ENCODE data around the gene SLC47A2.

Gene SLC47A2

DNA sequence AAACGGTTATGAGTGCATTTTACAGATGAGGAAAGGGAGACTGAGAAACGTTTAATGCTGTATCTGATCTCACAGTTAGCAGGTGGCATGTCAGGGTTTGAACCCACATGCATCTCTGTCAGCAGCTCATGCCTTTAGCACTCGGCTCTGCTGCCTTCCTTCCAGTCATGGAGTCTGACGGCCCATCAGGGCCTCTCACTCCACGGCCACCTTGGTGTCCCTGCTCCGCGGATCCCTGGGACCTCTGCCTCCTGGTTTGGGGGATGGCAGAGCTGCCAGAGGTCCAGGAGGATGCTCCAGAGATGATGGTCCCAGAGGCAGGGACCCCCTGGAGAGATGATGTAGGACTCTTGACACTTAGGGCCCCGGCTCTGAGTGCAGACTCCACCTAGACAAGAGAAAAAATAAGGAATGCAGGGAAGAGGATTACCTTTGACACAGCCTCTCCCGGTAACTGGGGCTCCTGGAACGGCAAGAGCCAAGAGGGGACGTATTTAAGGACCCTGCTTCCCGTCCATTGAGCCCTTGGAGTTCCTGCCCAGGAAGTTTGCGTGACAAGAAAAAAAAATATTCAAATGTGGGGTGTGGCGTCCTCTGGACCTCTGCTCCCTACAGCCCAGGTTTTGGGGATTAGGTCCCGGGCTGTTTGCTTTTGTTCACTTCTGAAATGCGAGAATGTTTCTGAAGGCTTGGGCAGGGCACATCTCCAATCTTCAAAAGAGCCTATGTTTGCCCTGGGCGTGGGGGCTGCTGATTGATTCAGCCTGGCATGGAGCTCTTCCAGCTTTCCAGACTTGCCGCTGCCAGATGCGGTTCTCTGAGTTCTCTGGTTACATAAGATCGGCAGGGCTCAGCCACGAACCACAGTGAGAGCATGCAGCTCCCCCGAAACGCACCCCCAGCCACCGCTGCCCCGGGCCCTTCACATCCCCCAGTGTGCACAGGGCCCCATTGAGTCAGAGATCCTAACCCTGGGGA, 31.7 kb upstream of the SLC47A2 start, which contains the start of gene ALDH3A1:
ALDH3A1 (minus strand) TSS at position 470 of the 978 bp plus-strand sequence. CDS start 3,169 bp downstream, outside the sequence.
- DNase-seq (ENCODE audit: low read depth in 4 of 4, low spot score in 1 of 4): no peak

DNA sequence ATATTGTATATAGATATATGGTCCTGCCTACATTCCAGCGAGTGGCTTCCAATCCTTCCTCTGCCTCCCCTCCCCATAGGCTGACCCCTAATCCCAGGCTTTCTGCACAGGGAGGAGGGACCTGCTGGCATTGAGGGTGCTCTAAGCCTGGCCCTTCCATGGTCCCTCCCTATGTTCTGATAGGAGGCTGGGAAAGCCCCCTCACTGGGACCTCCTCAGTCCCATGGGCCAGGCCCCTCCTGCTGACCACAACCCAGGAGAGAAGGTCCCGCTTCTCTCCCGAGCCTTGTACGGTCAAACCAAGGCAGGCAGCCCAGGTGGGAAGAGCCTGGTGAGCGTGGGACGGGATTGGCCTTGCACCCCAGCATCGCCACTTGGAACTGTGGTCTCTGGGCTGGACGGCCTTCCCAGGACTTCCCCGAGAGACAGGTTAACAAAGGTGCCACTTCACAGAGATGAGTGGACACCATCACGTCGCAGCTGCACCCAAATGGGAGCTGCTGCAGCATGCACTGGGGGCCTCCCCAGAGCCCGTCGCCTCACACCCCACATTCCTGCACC, 30.9 kb upstream of the SLC47A2 start:
- no peak for DNase-seq (ENCODE audit: low read depth in 4 of 4, low spot score in 1 of 4)

DNA sequence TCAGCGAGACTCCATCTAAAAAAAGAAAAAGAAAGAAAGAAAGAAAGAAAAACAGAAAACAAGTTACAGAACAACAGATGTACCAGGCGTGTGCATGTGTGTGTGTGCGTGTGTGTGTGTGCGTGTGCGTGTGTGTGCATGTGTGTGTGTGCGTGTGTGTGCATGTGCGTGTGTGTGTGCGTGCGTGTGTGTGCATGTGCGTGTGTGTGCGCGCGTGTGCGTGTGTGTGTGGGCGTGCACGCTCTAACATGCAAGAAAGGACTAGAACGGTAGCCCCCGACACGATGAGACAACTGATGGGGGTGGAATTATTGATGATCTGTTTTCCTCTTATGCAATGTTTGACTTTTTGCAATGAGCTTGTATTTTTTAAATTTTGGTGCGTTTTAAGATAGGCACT, 30.1 kb upstream of the SLC47A2 start:
- DNase-seq (ENCODE audit: low read depth in 4 of 4, low spot score in 1 of 4): no peak

DNA sequence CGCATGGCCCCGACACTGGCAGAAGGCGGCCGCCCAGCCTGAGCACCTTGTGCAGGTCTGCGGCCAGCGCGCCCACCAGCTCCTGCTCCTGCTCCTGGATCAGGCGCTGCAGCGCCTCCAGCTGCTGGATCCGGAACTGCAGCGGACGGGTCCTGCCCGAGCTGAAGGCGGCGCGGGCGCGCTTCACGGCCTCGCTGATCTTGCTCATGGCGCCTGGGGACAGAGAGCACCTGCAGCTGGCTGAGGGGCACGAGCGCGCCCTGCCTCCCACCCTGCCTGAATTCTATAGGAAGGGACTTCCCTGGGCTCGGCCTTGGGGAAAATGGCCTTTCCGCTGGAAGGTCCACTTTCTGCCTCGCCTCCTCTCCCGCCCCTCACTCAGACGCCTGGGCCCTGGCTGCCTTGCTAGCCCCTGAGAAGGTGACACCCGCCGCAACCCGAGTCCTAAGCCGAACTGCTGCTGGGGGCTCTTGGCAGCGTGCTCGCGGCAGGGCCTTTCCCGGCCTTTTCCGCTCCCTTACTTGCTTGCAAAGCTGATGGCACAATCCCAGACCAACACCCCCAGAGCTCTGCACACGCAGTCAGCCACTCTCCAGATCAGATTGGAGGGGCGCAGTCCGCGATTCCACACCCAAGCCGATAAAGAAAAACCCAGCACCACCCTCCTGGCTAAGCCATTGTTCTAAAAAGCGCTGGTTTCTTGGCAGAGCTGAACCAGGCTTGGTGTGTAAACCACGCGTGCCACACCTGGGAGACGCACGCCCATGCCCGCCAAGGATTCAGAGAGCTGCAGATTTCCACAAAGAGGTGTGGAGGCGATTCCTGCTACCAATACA, 28.8 kb upstream of the SLC47A2 start:
- DNase-seq (ENCODE audit: low read depth in 4 of 4, low spot score in 1 of 4): peak; percentile 67 to 81 (median 76)

DNA sequence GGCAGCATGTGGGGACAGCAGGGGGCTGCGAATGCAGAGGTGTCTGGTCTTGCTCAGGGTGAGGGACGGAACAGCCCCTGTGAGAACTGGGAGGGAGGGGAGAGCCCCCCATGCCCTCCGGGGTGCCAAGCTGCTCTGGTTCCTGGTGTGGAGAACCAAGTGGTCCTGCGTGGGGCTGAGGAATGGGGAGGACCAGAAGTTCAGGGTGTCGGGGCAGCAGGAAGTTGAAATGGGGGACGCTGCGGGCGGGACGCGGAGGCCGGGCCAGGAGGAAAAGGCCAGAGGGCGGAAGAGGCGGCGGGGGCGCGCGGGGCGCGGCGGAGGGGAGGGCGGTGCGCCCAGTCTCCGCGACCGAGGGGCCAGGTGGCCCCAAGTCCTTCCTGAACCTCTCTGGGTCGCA, 28.1 kb upstream of the SLC47A2 start:
- DNase-seq (ENCODE audit: low read depth in 4 of 4, low spot score in 1 of 4): no peak

DNA sequence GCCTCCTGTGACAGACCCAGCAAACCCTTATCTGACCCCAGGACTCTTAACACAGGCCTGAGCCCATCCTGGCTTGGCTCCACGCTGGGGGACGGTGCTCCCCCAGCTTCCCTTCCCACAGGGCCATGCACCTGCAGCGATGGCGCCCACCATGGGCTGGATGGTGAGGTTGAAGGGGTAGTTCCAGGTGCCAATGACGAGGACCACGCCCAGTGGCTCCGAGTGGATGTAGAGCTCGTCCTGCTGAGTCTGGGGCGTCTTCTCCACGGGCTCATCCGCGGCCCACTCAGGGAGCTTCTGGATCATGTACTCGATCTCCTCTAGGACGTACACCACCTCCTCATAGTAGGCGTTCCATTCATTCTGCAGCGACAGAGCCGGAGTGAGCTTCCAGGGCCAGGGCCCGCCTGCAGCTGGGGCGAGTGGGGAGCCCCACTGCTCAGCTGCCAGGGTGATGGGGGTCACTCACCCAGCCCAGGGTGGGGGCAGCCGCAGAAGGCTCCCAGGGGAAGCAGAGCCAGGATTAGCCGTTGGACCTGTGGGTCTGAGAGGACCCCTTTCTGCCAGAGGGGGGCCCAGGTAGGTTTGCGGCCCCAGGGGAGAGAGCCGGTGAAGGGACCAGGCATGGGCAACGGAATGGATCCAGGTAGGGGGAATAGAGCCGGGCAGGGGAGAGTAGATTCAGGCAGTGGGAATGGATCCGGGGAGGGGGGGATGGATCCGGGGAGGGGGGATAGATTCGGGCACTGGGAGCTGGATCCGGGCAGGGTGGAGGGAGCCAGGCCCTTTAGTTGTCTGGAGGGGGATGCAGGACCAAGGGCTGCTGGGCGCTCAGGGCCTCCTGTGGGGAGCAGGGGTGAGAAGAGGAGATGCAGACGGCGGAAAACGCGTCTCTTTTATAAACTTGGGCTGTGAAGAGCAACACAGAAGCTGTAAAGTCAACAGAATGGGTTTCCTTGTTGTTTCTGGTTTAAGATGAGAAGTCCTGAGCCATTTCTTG, 27.0 kb upstream of the SLC47A2 start:
- no peak for DNase-seq (ENCODE audit: low read depth in 4 of 4, low spot score in 1 of 4)

DNA sequence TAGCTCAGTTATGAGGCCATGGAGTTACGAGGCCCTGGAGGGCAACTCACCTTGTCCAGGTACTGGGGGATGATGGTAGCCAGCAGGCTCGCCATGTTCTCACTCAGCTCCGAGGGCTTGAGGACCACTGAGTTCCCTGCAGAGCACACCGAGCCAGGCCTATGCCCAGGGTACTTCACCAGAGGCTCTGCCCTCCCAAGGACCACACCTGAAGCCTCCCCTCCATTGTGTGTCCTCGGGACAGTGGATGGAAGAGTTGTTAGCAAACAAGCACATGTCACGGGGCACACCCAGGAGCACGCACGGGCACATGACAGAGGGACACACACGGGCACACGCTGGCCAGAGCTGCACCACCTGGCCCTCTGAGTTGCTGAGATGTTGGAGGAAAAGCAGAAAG, 26.1 kb upstream of the SLC47A2 start:
- DNase-seq (ENCODE audit: low read depth in 4 of 4, low spot score in 1 of 4): no peak

DNA sequence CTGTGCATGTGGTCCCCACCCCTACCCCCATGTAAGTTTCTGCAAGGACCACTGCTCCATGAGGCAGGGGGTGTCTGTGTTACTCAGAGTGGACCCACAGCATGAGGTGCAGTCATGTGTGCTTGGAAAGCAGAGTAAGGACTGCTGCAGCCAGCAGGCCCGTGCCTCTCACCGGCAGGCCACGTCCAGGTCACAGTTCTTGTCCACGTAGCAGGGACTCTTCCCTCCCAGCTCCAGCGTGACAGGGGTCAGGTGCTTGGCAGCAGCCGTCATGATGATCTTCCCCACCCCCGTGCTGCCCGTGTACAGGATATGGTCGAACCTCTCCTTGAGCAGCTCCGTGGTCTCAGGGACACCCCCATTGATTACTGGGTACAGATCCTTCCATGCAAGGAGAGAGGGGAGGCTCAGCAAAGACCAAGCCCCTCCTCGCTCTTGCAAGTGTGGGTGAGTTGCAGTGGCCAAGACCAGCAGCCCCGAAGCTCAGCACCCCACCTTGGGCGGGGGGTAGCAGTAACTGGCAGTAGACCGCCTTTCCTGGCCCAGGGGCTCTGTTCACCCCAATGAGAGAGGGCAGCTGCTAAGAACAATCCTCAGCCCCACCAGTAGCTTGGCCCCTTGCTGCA, 25.6 kb upstream of the SLC47A2 start:
- no peak for DNase-seq (ENCODE audit: low read depth in 4 of 4, low spot score in 1 of 4)

DNA sequence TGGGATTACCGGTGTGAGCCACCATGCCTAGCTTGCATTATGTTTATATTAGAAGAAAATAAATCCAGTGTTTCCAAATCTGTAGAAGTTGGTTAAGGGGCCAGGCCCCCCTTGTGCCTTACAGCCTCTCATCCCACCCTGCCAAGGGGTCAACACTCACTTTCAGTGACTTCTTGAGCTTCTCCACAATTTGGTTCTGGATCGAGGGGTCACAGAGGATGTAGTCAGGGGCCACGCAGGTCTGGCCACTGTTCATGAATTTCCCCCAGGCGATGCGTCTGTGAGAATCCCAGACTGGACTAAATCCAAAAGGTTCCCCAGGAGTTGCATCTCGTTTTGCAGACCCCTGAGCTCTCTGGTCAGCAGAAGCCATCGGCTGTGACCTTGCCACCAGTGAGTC, 24.5 kb upstream of the SLC47A2 start:
- DNase-seq (ENCODE audit: low read depth in 4 of 4, low spot score in 1 of 4): no peak

DNA sequence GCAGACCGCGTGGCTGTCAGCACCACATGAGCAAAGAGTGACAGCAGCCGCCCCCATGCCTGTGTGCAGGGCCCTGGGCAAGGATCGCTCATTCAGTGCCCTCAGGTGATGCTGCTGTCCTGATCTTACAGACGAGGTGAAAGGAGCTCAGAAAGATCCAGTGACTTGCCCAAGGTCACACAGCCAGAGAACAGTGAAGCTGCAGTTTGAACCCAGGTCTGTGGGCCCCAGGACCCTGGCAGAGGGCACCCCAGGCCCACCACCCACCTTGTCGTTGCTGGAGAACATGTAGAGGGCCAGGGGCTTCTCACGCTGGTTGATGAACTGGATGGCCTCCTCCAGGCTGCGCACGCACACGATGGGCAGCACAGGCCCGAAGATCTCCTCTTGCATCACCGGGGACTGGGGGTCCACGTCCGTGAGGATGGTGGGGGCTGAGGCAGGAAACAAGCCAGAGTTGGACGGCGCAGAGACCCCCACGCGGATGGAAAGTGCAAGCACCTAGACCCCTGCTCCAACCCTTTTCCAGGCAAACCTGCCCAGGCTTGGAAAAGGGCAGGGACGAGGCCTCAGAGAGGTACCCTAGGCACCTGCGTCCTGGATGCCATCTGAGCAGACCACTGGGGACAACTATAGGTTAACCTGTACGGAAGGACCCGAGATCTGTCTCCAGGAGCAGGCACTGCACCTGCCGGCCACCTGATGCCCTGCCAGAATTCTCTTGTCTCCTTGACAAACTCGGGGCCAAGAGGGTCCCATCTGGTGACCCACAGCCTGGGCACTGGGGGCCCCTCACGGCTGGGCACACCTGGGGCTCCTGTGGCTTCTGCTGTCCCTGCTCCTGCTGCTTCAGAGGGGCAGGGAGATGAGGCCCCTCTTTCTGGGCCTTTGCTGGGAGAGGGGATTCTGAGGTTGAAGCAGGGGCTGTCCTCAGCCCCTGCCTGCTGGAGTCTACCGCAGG, 23.1 kb upstream of the SLC47A2 start:
- DNase-seq (ENCODE audit: low read depth in 4 of 4, low spot score in 1 of 4): no peak

DNA sequence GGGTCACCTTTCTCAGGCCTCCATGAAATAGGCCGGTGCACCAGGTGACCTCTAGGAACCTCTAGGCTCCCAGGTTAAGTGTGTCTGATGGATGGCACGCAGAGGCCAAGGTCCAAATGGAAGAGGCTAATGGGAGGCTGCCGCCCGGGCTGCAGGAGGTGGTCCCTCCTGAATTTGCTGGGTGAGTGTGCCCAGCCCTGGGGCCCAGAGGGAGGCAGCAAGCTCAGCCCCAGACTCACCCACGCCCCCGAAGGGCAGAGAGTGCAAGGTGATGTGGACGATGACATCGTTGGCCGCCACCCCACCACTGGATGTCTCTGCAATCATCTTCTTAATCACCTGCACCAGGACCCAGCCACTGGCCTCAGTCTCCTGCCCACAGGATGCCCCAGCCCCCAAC, 22.4 kb upstream of the SLC47A2 start:
- DNase-seq (ENCODE audit: low read depth in 4 of 4, low spot score in 1 of 4): no peak

DNA sequence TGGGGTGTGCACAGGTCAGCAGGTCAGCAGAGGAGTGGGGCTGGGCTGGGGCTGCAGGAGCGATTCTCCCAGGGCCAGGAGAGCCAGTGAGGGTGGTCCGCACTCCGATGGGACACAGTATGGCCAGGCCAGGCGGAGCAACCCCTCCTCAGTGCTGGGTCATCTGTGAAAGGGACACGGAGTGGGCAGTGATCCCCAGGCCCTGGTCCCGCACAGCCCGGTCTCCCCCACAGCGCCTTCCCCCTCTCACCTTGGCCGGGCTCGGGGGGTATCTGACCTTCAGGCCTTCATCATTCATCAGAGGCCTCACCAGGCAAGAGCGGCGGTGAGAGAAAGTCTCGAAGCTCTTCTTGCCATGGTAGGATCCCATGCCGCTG, 21.7 kb upstream of the SLC47A2 start:
- no peak for DNase-seq (ENCODE audit: low read depth in 4 of 4, low spot score in 1 of 4)

DNA sequence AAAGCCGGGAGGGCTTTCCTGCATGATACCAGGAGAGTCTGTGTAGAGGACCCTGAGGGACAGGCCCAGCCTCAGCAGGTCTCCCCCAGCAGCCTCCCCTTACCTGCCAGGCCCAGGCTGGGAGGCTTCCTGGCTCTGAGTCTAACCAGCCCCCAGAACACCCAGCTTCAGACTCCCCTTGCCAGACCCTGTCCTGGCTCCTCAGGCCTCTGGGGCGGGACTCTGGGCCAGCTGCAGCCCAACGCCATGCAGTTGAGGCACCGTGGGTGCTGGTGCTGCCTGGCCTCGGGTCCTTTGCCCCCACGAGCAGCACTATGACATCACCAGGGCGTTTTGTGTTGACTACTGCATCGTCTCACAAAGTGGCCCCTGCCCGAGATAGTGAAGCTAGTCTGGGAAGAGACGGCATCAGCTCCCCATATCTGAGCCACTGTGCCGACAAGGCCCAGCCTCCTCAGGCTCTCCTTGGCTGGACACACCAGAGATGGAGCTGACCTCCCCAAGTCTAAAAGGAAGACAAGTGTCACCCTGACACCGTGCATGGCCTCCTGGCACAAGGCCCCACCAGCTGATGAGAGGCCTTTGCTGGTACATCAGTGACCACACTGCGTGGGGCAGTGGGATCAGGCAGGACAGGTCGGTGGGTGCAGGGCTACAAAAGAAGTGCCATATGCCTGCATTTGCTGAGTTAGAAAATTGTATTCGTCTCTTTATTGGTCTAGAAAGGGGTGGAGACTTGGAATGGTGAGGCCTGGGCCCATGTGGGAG, 21.1 kb upstream of the SLC47A2 start:
- DNase-seq (ENCODE audit: low read depth in 4 of 4, low spot score in 1 of 4): no peak

DNA sequence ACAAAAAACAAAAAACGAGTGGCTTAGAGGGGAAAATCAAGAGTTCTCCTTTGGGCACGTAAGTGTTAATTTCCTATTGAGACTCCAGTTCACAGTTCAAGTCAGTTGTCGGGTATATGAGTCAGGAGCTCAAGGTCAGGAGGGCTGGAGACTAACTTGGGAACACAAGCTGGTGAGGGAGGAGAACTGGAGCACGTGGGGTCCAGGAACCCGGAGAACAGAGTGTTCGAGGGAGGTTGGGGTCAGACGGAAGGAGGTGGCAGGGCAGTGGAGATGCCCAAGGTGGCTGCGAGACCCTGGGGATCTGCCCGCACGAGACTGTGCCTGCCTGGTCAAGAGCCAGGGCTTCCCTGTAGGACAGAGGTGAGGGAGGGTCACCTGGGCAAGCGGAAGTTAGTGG, 19.7 kb upstream of the SLC47A2 start:
- DNase-seq (ENCODE audit: low read depth in 4 of 4, low spot score in 1 of 4): no peak

DNA sequence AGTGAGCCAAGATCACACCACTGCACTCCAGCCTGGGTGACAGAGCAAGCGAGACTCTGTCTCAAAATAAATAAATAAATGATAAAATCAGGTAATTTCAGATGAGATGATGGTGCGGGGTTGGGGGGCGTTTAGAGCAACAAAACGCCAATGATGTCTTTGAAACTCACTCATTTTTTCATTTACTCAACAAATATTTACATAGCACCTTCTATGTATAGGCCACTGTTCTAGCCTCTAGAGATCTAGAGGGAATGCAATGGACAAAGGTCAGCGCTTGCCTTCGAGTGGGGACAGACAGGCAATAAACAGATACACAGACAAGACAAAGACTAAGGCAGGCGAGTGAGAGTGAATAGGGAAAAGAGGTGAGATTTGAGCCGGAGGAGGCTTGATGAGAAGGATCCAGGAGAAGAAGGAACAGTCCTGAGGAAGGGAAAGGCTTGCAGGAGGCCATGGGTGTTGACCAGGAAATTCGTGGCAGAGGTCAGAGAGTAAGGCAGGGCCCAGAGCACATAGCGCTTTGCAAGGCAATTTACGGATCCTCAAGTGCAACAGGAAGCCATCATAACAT, 17.7 kb upstream of the SLC47A2 start:
- no peak for DNase-seq (ENCODE audit: low read depth in 4 of 4, low spot score in 1 of 4)

DNA sequence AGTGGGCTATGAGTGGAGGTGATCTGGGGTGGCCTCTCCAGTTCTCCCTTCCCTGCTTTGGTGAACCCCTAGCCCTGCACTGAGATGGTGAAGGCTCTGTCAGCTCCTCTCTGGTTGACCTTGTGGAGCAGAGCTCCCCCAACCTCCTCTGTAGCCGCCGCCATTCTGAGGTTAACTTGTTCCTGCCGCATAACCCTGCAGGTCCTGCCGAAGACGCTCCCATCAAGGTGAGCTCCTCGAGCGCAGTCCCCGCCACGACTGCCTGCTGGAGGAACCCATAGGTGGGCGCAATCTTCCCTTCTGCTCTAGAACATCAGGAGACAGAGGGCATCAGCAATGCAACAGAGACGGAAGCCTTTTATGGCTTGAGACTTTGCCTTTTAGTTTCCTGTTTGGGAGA, 15.2 kb upstream of the SLC47A2 start:
- DNase-seq (ENCODE audit: low read depth in 4 of 4, low spot score in 1 of 4): no peak

DNA sequence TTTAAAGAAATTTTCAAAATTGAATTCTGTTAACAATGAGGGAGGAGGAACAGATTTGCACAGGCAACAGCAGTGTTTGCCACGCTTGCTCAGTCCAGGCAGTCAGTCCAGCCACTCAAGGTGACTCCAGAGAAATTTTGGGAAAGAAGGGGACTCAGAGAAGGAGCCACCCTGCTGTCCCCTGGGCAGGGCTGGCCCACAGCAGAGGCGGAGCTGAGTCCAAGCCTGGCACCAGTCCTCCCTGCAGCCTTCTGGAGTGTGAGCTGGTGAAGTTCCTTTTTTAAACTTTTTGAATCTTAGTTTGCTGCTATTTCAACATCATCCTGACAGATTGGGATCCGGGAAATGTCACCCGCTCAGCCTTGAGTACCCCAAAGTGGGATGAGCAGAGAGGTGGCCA, 14.5 kb upstream of the SLC47A2 start:
- DNase-seq (ENCODE audit: low read depth in 4 of 4, low spot score in 1 of 4): no peak

DNA sequence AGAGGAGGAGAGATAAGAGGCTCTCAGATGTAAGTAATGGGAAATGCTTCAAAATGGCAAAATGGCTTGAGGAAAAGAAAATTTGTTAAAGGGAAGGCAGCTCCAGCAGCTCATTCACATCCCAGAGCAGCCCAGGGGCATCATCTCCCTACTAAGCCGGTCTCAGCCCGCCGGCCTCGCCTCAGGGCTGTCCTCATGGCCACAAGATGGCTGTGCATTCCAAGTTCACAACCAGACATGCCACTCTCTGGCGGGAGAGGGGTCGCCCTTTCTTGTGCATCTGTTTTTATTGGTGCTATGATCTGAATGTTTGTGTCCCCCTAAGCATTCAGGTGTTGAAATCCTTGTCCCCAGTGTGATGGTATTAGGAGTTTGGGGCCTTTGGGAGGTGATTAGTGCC, 13.5 kb upstream of the SLC47A2 start:
- no peak for DNase-seq (ENCODE audit: low read depth in 4 of 4, low spot score in 1 of 4)
